ENCODE results near the gene LRRC57.

LRRC57 gene

GRCh38 chr15:42549741-42550392 lies 1.3 kb upstream of the LRRC57 start:
- DNase-seq, result no peak

- no peak for DNase-seq
These were observed 469 bp upstream of the LRRC57 start for GRCh38 chr15:42549032-42549491.

DNA sequence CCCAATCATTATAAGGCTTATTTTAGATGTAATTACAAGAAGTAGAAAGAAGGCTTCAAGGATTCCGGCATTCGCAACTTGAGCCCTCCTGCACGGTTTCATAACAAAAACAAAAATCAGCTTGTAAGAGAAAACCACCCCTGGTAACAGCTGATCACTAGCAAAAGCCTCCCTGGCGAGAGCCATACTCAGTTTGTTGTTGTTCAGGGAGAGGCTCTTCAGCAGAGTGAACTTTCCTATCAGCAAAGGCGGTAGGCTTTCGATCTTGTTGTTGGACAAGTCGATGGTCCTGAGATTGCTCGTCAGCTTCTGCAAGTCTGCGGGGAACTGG lies 710 bp downstream of the LRRC57 start:
- DNase-seq, result no peak

GRCh38 chr15:42544853-42545629 lies 3.6 kb downstream of the LRRC57 start:
- peak in 1 of 2 donors; percentile 3 for DNase-seq

DNA sequence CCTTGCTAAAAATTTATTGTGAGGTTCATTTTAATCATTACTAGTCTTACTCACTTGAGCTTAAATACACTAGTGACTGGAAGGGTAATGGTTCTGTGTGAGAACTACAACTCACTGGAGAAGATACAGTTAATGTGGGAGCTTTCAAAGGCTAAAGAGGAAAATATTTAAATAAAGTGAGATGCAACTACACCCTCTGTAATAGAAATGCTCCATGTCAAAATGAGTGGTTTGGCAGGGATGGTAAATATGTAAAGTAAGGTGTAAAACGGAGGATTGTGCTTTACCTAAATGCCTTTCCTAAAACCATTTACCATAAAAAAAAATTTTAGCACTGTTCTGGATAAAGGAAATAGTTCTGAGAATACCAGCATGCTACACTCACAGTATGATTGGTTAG lies 15.3 kb downstream of the LRRC57 start:
- no peak for DNase-seq

- DNase-seq, result no peak
These were observed 19.6 kb downstream of the LRRC57 start for GRCh38 chr15:42528970-42529369.

- no peak for DNase-seq
These were observed 25.3 kb downstream of the LRRC57 start for GRCh38 chr15:42523331-42523730.

GRCh38 chr15:42511007-42511391 lies 37.6 kb downstream of the LRRC57 start:
- DNase-seq, result no peak

GRCh38 chr15:42510258-42511006 lies 38.2 kb downstream of the LRRC57 start:
- no peak for DNase-seq

- no peak for DNase-seq
These were observed 40.3 kb downstream of the LRRC57 start for GRCh38 chr15:42508263-42508690.

DNA sequence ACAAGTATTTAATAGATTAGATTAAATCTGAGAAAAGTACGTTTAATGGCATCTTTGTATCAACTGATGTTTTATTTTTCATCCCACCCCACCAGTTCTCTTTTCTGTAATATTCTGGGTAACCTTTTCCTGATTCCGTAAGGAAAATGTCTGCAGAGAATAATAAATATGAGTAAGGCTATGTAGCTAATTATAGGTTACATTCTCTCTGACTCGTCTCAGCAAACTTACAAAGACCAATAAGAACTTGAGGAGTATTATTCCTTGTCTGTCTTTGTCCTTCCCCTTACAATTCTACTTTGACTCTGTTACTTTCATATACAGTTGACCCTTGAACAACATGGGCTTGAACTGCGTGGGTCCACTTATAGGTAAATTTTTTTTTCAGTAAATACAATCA lies 41.1 kb downstream of the LRRC57 start:
- DNase-seq, result no peak

GRCh38 chr15:42504631-42505030 lies 44.0 kb downstream of the LRRC57 start:
- no peak for DNase-seq

DNA sequence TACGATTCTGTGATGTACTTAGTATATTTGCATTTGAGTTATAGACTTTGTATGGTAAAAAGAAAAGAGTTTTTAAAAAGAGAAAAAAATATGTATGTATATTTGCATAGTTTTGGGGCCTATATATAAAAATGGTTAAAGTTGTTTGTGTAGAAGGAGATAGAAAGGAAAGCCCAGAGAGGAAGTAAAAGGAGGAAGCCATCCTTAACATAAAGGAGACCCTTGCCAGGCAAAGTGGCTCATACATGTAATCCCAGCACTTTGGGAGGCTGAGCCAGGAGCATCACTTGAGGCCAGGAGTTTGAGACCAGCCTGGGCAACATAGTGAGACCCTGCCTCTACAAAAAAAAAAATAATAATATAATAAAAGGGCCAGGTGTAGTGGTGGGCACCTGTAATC lies 44.8 kb downstream of the LRRC57 start:
- DNase-seq, result no peak

- no peak for DNase-seq
These were observed 46.1 kb downstream of the LRRC57 start for GRCh38 chr15:42502477-42502876.

GRCh38 chr15:42499858-42500609 lies 48.6 kb downstream of the LRRC57 start:
- no peak for DNase-seq

GRCh38 chr15:42498212-42499068 lies 50.2 kb downstream of the LRRC57 start:
- DNase-seq, result no peak

DNA sequence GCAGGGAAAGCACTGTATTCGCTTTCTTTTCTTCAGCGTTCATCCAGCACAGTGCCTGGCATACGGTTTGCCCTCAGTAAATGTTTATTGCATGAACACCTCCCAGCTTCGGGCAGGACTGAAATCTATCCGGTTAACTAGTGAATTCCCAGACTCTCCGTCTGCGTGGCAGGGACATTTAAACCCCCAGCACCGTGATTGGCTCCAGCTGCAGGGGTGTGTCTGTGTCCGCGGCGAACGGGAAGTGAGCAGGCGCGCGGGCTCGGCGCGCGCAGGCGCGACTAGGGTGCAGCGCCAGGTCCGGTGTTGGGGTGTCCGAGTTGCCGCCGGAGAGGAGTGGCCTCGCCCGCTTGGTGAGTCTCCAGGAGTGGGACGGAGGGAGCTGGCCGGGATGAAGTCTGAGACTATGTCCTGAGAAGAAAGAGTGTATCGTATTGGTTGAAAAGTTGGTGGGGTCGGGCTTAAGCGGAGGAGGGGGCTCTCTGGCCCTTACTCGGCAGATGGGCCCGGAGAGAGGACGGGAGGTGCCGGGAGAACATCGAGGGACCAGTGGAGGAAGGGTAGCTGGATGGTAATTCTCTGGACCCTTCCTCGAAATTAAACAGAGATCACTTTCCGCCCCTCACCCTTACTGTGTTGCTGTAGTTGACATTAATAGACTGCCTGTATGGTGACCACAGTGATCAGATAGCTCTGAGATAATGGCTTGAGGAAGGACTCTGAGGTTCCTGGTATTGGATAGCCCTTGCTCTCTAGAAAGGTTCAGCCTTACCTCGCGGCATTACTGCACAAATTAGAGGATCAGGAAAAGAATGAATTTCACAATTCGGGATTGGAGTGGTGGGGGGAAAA lies 53.0 kb downstream of the LRRC57 start, which contains the start of gene SNAP23:
TSS of gene SNAP23 (plus strand) at position 274 of the 852 bp plus-strand sequence. CDS start 16,213 bp downstream, outside the sequence.
- DNase-seq, result peak; percentile 92

- peak; percentile 67 to 75 for DNase-seq
These were observed 53.6 kb downstream of the LRRC57 start for GRCh38 chr15:42494998-42495360.

DNA sequence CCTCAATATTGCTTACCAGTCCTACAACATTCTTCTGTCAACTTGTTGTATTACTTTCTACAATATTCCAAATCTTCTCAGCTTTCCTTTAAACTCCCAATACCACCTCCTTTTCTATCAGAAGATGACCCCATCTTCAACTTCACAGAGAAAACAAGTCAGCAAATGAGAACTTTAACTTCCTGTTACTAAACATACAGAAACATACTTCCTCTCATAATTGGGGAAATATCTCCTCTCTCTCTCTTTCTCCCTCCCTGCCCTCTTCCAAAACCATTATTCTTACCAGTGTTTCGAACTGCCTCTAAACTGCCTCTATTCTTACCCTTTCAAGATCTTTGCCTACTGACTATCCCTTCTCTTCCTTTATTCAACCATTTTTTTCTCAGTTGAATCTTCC lies 54.9 kb downstream of the LRRC57 start:
- DNase-seq, result no peak

GRCh38 chr15:42491539-42492225 lies 56.9 kb downstream of the LRRC57 start:
- DNase-seq, result no peak

Data from hippocampal formation (tissue), 2 donors.